Upper lobe of left lung (tissue), 6 donors: ENCODE results near the gene PLXNA1. TPM values are rescaled to one million over a fixed set of nuclear protein-coding genes. Genes with fewer than 3 reads are reported as not detected.
A peak's percentile ranks its signal among the peaks of the same experiment; 100 is the strongest.

Source experiments
- ATAC-seq, 2 donors: fragments of 200-7000 bp; cut with Tn5 transposase; one replicate each; pipeline ENCODE4 v1.9.1; 2022; ENCODE audit warnings: mild to moderate bottlenecking in 2 of 2, moderate library complexity in 2 of 2; ENCODE audit not compliant: low FRiP score in 2 of 2
- DNase-seq, 2 donors: peaks; one replicate each; pipeline ENCODE4 v3.0.0-alpha.2; 2019 to 2020
- H3K27ac ChIP-seq, 4 donors: fragments of 200-600 bp; sonication (generic); one replicate each; pipeline ENCODE4 v1.5.1; 2016 to 2019
- H3K27me3 ChIP-seq, 4 donors: fragments of 200-600 bp; sonication (generic); one replicate each; pipeline ENCODE4 v1.5.1; 2017 to 2019
- H3K36me3 ChIP-seq, 4 donors: fragments of 200-600 bp; sonication (generic); one replicate each; pipeline ENCODE4 v1.5.1; 2016 to 2019
- H3K4me1 ChIP-seq, 4 donors: fragments of 200-600 bp; sonication (generic); one replicate each; pipeline ENCODE4 v1.5.1; 2018 to 2019
- H3K4me3 ChIP-seq, 4 donors: fragments of 200-600 bp; sonication (generic); one replicate each; pipeline ENCODE4 v1.5.1; 2017 to 2019; ENCODE audit warnings: mild to moderate bottlenecking in 2 of 4, moderate library complexity in 1 of 4
- H3K9me3 ChIP-seq, 4 donors: fragments of 200-600 bp; sonication (generic); one replicate each; pipeline ENCODE4 v1.5.1; 2018 to 2019
- CTCF ChIP-seq, 6 experiments: fragments of 450-650 bp in 4 of 6; fragments of 200-600 bp in 2 of 6; sonication (generic) in 2 of 6; IDR thresholded peaks; one replicate each; pipeline ENCODE4 v1.5.1; 2016 to 2019; ENCODE audit warnings: antibody characterized with exemption in 6 of 6
- EP300 ChIP-seq, 4 donors: sonication (generic); formaldehyde crosslinking; IDR thresholded peaks; one replicate each; pipeline ENCODE4 v1.5.1; 2017; ENCODE audit warnings: antibody characterized with exemption in 4 of 4, control low read depth in 2 of 4
- POLR2A ChIP-seq, 4 donors: fragments of 450-650 bp; IDR thresholded peaks; one replicate each; pipeline ENCODE4 v1.5.1; 2016 to 2017; ENCODE audit warnings: antibody characterized with exemption in 4 of 4, mild to moderate bottlenecking in 2 of 4
- POLR2AphosphoS5 ChIP-seq, 2 donors: sonication (generic); formaldehyde crosslinking; IDR thresholded peaks; one replicate each; pipeline ENCODE4 v1.5.1; 2017; ENCODE audit warnings: antibody characterized with exemption in 2 of 2
- WGBS, 2 donors: methylation state at CpG; one replicate each; pipeline ENCODE4 v1.1.5; 2017 to 2018; 5-methylcytosine and 5-hydroxymethylcytosine counted together
- total RNA-seq, 6 donors: library from RNA; depleted of rRNA in 4 of 6; stranded (reverse); fragments of >200 nt in 4 of 6; gene quantifications; one replicate each; pipeline versions ENCODE4 v1.1.0 to v1.2.1, GENCODE V29; 2016 to 2021
- donor health status: DM: no; HTN: no; CAD: no; lungs with moderate emphysema.
- donor health status: DM: no; HTN: yes; CAD: no; lungs with severe emphysema.

Gene PLXNA1
- total RNA-seq, 6 donors from 2014 or later = 48.0 to 94.3 (median 73.7) TPM

GRCh38 chr3:126956361-126956760, 26.6 kb upstream of the PLXNA1 start:
- no peak for DNase-seq

DNA sequence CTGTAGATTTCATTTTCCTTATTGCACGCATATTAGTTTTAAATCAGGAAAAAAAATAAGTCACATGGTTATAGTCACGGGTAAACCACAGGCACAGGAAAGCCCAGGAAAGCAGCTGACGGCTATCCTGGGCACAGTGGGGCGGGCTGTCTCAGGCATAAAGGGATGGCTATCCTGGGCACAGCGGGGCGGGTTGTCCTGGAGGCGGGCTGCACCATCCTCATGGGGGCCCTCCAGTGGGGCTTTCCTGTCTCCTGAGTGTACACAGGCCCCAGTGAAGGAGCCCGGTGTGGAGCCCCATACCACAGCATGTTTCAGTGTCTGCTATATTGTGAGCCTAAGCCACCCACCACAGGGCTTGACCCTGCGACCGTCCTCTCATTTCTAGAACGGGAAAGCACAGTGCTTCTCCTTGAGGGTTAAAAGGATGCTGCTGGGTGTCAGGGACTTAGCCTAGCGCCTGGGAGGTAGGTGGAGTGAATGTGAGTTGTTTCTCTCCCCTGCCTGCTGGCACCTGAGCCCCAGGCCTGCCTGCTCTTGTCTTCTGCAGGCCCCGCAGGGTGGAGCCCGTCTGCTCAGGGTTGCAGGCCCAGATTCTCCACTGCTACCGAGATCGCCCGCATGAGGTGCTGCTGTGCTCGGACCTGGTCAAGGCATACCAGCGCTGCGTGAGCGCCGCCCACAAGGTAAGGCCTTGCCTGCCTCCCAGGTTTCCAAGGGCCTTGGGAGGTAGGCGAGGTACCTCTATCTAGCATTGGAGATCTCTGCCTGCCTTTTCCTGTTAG, 25.9 kb upstream of the PLXNA1 start:
- no peak overlapping the region for H3K27ac ChIP-seq
- H3K4me3 ChIP-seq = no peak overlapping the region
- TF ChIP-seq POLR2A (IDR thresholded peaks at IDR 0.05) (peak in 1 of 4 donors; percentile 15), CTCF (IDR thresholded peaks at IDR 0.05) (no peak)
- no peaks in the 10 kb centered on the region for H3K9me3 ChIP-seq
- 88% methylated on average over 18 to 23 of the region's 23 CpGs for WGBS, 2 donors
- no peaks in the 10 kb centered on the region for H3K27me3 ChIP-seq
- H3K36me3 ChIP-seq = no peaks in the 10 kb centered on the region
- ATAC-seq = no peak
- peak in 1 of 2 donors; percentile 47 for DNase-seq
- H3K4me1 ChIP-seq = peaks cover 16 to 20% (median 17%) of the 10 kb centered on the region in 4 donors

More at GRCh38 chr3:126956361-126956760, 26.6 kb upstream of the PLXNA1 start:
- Histone ChIP-seq H3K4me1 (peaks cover 11 to 15% (median 13%) of the 10 kb centered on the region in 4 donors), H3K27ac (no peak overlapping the region), H3K4me3 (no peak overlapping the region), H3K9me3 (no peaks in the 10 kb centered on the region), H3K27me3 (no peaks in the 10 kb centered on the region), H3K36me3 (no peaks in the 10 kb centered on the region)
- WGBS, 2 donors = 84 to 85% methylated on average over 8 of the region's 8 CpGs
- ATAC-seq = no peak
- TF ChIP-seq EP300 (IDR thresholded peaks at IDR 0.05) (no peak), POLR2AphosphoS5 (IDR thresholded peaks at IDR 0.05) (no peak), POLR2A (IDR thresholded peaks at IDR 0.05) (no peak), CTCF (IDR thresholded peaks at IDR 0.05) (no peak)

DNA sequence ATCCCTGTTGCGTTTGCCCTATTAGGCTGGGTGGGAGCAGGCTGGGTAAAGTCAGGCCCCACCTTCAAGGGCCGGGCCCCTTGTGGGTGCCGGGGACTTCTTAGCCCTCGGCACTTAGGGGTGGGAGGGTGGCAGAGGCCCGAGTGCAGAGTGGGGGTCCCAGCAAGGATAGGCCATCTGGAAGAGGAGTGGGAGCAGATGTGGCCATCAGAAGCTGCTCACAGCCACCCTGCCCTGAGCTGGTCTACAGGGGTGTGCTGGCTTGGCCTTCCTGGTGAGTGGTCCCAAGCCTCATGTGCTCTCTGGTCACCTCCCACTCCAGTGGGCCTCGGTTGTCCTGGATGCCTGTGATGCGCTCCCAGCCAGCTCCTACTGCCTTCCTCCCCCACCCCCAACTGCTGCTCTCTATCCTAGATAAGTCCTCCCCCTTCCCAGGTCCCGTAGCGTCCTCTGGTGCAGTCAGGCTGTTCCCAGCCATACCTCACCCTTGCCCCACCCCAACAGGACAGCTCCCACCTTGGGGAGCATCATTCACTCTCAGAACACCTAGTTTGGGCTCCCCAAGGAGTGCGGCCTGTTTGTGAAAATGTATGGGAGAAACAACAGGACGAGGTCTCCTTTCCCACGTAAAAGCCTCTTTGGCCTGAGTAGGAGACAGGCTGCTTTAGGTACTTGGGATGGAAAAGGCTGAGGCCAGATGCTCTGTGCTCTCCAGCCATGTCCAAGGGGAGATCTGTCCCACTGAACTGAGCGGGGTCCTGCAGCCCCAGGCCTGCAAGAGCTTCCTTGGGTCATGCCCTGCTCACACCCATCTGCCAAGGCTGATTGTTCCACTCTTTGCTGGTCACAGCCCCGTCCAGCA, 24.9 kb upstream of the PLXNA1 start:
- TF ChIP-seq POLR2A (IDR thresholded peaks at IDR 0.05) (no peak), EP300 (IDR thresholded peaks at IDR 0.05) (no peak), CTCF (IDR thresholded peaks at IDR 0.05) (no peak), POLR2AphosphoS5 (IDR thresholded peaks at IDR 0.05) (no peak)
- Histone ChIP-seq H3K27me3 (no peaks in the 10 kb centered on the region), H3K9me3 (no peaks in the 10 kb centered on the region), H3K4me1 (peaks cover 16 to 20% (median 17%) of the 10 kb centered on the region in 4 donors), H3K4me3 (no peak overlapping the region), H3K27ac (no peak overlapping the region), H3K36me3 (no peaks in the 10 kb centered on the region)
- ATAC-seq (no peak), DNase-seq (peak in 1 of 2 donors; percentile 44)
- WGBS, 2 donors = 96% methylated on average over 6 to 14 of the region's 14 CpGs

DNA sequence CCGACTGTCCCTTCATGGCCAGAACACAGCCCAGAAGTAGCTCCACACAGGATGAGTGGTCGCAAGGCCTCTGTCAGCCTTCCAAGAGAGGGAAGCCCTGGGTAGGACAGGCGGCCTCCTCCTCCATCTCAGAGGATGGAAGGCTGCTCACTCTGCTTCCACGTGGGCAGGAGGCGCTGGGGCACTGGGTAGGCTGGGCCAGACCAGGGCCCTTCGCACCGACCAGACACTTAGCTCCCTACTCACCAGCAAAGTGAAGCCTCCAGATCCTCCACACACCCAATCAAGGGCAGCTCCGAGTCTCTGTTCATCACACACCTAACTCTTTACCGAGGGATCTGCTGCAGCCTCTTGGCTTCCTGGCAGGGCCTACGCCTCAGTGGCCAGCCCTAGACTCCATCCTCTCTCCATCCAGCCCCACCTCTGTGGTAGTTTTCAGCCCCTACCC, 24.3 kb upstream of the PLXNA1 start:
- Histone ChIP-seq H3K4me1 (peaks cover 16 to 20% (median 17%) of the 10 kb centered on the region in 4 donors), H3K27ac (no peak overlapping the region), H3K36me3 (no peaks in the 10 kb centered on the region), H3K9me3 (no peaks in the 10 kb centered on the region), H3K4me3 (no peak overlapping the region), H3K27me3 (no peaks in the 10 kb centered on the region)
- DNase-seq (peak in 1 of 2 donors; percentile 40), ATAC-seq (no peak)
- 88 to 92% methylated on average over 10 of the region's 10 CpGs for WGBS, 2 donors
- TF ChIP-seq POLR2A (IDR thresholded peaks at IDR 0.05) (no peak), CTCF (IDR thresholded peaks at IDR 0.05) (no peak), EP300 (IDR thresholded peaks at IDR 0.05) (no peak), POLR2AphosphoS5 (IDR thresholded peaks at IDR 0.05) (no peak)
